ENCODE measurements around the gene KCNMA1.
A peak's percentile ranks its signal among the peaks of the same experiment; 100 is the strongest.

The KCNMA1 gene

DNA sequence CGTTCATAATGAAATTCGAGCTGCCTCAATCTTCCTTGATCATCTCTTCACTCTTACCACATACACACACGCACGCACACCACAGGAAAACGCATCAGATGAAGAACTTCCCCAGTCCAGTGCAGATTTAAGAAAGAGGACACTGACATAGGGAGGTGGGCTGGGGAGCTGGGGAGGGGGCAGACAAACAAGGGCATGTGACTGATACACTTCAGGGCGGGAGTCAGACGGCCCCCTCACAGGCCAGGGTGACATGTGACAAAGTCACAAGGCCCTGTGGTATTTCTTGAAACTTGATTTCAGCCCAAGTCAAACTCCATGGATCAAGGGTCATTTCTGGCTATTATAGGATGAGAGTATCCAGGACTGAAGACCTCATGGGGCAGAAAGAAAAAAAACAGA lies 82.6 kb downstream of the KCNMA1 start:
- H3K27ac ChIP-seq: peak overlapping the region in 9 of 11 experiments; percentile 18 to 96 (median 84); a peak in 17 of 22 replicates

GRCh38 chr10:77553966-77554365 lies 83.6 kb downstream of the KCNMA1 start:
- peak overlapping the region in 4 of 11 experiments; percentile 11 to 85 (median 50); a peak in 7 of 22 replicates for H3K9ac ChIP-seq
- H3K9me3 ChIP-seq (replicated peaks in 1 of 11): no peaks in the 10 kb centered on the region
- no peak overlapping the region for H3K4me3 ChIP-seq
- TF ChIP-seq Cebpa-rat (IDR thresholded peaks at IDR 0.05): no peak
- no peaks in the 10 kb centered on the region for H4K20me1 ChIP-seq
- peak overlapping the region; percentile 49 to 92 (median 76) for H3K4me2 ChIP-seq
- H3K27me3 ChIP-seq: no peaks in the 10 kb centered on the region
- peak overlapping the region in 9 of 11 experiments; percentile 30 to 96 (median 84); a peak in 17 of 22 replicates for H3K27ac ChIP-seq
- peaks cover 47 to 96% (median 76%) of the 10 kb centered on the region in 10 experiments for H3K4me1 ChIP-seq
- H3K36me3 ChIP-seq: no peaks in the 10 kb centered on the region

More for the DNA sequence above, 82.6 kb downstream of the KCNMA1 start:
- Histone ChIP-seq H4K20me1 (no peaks in the 10 kb centered on the region), H3K4me2 (peak overlapping the region; percentile 49 to 92 (median 76)), H3K9ac (peak overlapping the region in 6 of 11 experiments; percentile 27 to 85 (median 64); a peak in 11 of 22 replicates), H3K4me3 (no peak overlapping the region), H3K9me3 (replicated peaks in 1 of 11) (no peaks in the 10 kb centered on the region), H3K36me3 (no peaks in the 10 kb centered on the region), H3K27me3 (no peaks in the 10 kb centered on the region), H3K4me1 (peaks cover 45 to 86% (median 66%) of the 10 kb centered on the region in 10 experiments)
- TF ChIP-seq Cebpa-rat (IDR thresholded peaks at IDR 0.05): 0 out of 22 replicates have a peak, but pooled peaks of 1 of the 11 experiments have one; percentile 20

DNA sequence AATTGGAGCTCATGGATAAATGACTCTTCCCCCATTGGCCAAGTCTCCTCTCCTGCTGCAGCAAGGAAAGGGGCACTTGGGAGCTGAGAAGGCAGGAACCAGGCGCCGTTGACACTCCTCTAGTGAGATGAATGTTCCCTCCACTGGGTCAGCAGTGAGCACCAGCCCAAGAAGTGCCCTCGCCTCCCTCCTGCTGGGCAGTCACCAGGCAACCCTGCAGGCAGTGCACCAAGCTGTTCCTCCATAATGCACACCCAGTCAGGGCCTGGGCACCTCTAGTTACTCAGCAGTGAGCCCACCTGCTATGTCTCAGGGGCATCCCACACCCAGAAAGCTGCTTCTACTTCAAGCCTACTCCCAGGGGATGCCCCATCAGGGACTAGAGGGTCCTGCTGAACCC lies 84.3 kb downstream of the KCNMA1 start:
- H4K20me1 ChIP-seq: no peaks in the 10 kb centered on the region
- H3K9me3 ChIP-seq (replicated peaks in 1 of 11): no peaks in the 10 kb centered on the region
- peaks cover 47 to 100% (median 77%) of the 10 kb centered on the region in 10 experiments for H3K4me1 ChIP-seq
- H3K4me3 ChIP-seq: no peak overlapping the region
- H3K9ac ChIP-seq: peak overlapping the region in 6 of 11 experiments; percentile 12 to 85 (median 26); a peak in 5 of 22 replicates
- TF ChIP-seq Cebpa-rat (IDR thresholded peaks at IDR 0.05): no peak
- H3K27me3 ChIP-seq: no peaks in the 10 kb centered on the region
- H3K4me2 ChIP-seq: peak overlapping the region; percentile 43 to 92 (median 75); a peak in 21 of 22 replicates
- H3K36me3 ChIP-seq: no peaks in the 10 kb centered on the region
- peak overlapping the region in 9 of 11 experiments; percentile 30 to 96 (median 84); a peak in 17 of 22 replicates for H3K27ac ChIP-seq

DNA sequence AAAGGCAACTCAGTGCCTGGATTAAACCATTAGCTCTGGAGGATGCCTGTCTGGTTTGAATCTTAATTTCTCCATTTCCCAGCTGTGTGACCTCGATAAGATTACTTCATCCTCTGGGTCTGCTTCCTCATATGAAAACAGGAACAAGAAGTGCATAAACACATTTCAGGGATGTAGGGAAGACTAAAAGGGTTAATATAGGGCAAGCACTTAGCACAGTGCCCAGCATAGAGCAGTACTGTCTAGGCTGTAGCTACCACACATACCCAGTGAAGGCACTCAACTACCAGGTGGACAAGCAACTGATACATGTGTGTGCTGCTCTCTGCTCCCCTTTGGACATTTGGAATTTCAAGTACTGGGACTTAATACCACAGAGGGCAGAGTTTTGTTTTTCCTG lies 85.4 kb downstream of the KCNMA1 start:
- no peak overlapping the region for H3K4me3 ChIP-seq
- TF ChIP-seq Cebpa-rat (IDR thresholded peaks at IDR 0.05): peak in 6 of 11 experiments; percentile 47 to 73 (median 62); a peak in 7 of 22 replicates
- no peaks in the 10 kb centered on the region for H4K20me1 ChIP-seq
- no peaks in the 10 kb centered on the region for H3K36me3 ChIP-seq
- no peaks in the 10 kb centered on the region for H3K9me3 ChIP-seq (replicated peaks in 1 of 11)
- H3K27me3 ChIP-seq: no peaks in the 10 kb centered on the region
- peak overlapping the region in 8 of 11 experiments; percentile 27 to 85 (median 66); a peak in 15 of 22 replicates for H3K9ac ChIP-seq
- H3K27ac ChIP-seq: peak overlapping the region in 9 of 11 experiments; percentile 65 to 96 (median 84); a peak in 19 of 22 replicates
- peaks cover 47 to 94% (median 77%) of the 10 kb centered on the region in 10 experiments for H3K4me1 ChIP-seq
- peak overlapping the region; percentile 12 to 92 (median 79); a peak in 20 of 22 replicates for H3K4me2 ChIP-seq

DNA sequence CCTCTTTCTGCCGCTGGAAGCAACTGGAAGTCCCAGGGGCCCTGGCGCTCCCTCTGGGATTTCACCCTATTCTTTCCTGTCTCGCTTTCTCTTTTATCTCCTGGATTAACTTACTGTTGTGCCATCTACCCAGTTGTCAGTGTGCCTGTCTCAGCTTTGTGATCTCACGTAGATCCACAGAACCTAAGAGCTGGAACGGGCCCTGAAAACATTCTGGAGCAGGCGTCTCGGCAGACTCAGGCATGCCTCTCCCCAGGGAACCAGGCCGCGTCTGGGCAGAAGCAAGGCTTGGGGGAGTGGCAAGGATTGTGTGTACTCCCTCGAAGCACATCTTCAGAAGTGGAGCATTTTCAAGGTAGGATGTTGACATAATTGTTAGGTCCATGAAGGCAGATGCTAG lies 87.2 kb downstream of the KCNMA1 start:
- H4K20me1 ChIP-seq: no peaks in the 10 kb centered on the region
- H3K9me3 ChIP-seq (replicated peaks in 1 of 11): no peaks in the 10 kb centered on the region
- no peaks in the 10 kb centered on the region for H3K36me3 ChIP-seq
- peaks cover 43 to 84% (median 64%) of the 10 kb centered on the region in 10 experiments for H3K4me1 ChIP-seq
- peak overlapping the region in 9 of 11 experiments; percentile 30 to 96 (median 84); a peak in 16 of 22 replicates for H3K27ac ChIP-seq
- peak overlapping the region in 6 of 11 experiments; percentile 14 to 78 (median 18); a peak in 5 of 22 replicates for H3K9ac ChIP-seq
- no peak overlapping the region for H3K4me3 ChIP-seq
- no peaks in the 10 kb centered on the region for H3K27me3 ChIP-seq
- TF ChIP-seq Cebpa-rat (IDR thresholded peaks at IDR 0.05): no peak
- peak overlapping the region; percentile 50 to 92 (median 79) for H3K4me2 ChIP-seq

- Histone ChIP-seq H3K9ac (no peak overlapping the region), H3K4me2 (peak overlapping the region in 4 of 11 experiments; percentile 52 to 92 (median 83); a peak in 7 of 22 replicates), H3K27me3 (no peaks in the 10 kb centered on the region), H3K4me1 (peaks cover 32 to 82% (median 51%) of the 10 kb centered on the region in 10 experiments), H3K9me3 (replicated peaks in 1 of 11) (0 out of 22 replicates have a peak, but pooled peaks cover 0 to 2% (median 0%) of the 10 kb centered on the region in 11 experiments), H4K20me1 (no peaks in the 10 kb centered on the region), H3K4me3 (no peak overlapping the region), H3K27ac (peak overlapping the region in 1 of 11 experiments; percentile 32; a peak in 2 of 22 replicates), H3K36me3 (no peaks in the 10 kb centered on the region)
- TF ChIP-seq Cebpa-rat (IDR thresholded peaks at IDR 0.05): no peak
Measured at GRCh38 chr10:77548671-77549070, 88.9 kb downstream of the KCNMA1 start.

- Histone ChIP-seq H3K4me2 (peak overlapping the region in 2 of 11 experiments; percentile 84 to 92; a peak in 4 of 22 replicates), H3K4me1 (peaks cover 27 to 82% (median 46%) of the 10 kb centered on the region in 10 experiments), H3K9ac (no peak overlapping the region), H4K20me1 (no peaks in the 10 kb centered on the region), H3K27me3 (no peaks in the 10 kb centered on the region), H3K9me3 (replicated peaks in 1 of 11) (peaks cover 0 to 6% (median 2%) of the 10 kb centered on the region in 11 experiments; a peak in 10 of 22 replicates), H3K4me3 (no peak overlapping the region), H3K36me3 (no peaks in the 10 kb centered on the region), H3K27ac (no peak overlapping the region)
- no peak for TF ChIP-seq Cebpa-rat (IDR thresholded peaks at IDR 0.05)
Measured at GRCh38 chr10:77548157-77548556, 89.5 kb downstream of the KCNMA1 start.

DNA sequence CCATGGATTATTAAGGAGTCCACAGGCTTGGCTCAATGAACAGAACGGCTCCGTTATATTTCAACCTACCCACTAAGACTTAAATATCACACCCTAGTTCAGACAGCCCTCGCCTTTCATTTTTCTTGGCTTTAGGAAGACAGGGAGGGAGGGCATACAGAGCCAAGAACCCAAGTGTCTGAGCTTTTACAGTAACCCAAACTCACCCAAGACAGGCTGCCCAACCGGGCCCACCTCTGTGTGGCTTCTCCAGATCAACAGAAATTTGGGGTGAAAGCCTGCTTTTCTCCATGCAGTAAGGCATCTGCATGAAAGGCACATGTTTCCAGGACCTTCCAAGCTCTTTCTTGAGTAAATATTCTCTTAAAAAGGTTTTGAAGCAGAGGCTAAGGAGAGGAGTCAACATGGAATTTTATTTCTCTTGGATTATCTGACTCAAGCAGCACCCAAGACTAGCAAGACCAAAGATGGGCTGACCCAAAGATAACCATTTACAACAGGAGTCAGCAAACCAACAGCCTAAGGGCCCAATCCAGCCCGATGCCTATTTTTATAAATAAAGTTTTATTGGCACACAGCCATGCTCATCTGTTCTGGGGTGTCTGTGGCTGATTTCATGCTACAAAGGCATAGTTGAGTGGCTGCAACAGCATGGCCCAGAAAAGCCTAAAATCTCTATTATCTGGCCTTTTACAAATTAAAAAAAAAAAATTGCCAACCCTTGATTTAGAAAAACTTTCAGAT lies 90.1 kb downstream of the KCNMA1 start:
- Histone ChIP-seq H3K9me3 (replicated peaks in 1 of 11) (peaks cover 0 to 11% (median 8%) of the 10 kb centered on the region in 11 experiments; a peak in 11 of 22 replicates), H3K9ac (no peak overlapping the region), H3K4me3 (no peak overlapping the region), H3K4me1 (peaks cover 22 to 82% (median 40%) of the 10 kb centered on the region in 10 experiments), H3K27ac (no peak overlapping the region; a peak in 1 of 22 replicates), H3K4me2 (no peak overlapping the region), H4K20me1 (no peaks in the 10 kb centered on the region), H3K36me3 (no peaks in the 10 kb centered on the region), H3K27me3 (no peaks in the 10 kb centered on the region)
- no peak for TF ChIP-seq Cebpa-rat (IDR thresholded peaks at IDR 0.05)

DNA sequence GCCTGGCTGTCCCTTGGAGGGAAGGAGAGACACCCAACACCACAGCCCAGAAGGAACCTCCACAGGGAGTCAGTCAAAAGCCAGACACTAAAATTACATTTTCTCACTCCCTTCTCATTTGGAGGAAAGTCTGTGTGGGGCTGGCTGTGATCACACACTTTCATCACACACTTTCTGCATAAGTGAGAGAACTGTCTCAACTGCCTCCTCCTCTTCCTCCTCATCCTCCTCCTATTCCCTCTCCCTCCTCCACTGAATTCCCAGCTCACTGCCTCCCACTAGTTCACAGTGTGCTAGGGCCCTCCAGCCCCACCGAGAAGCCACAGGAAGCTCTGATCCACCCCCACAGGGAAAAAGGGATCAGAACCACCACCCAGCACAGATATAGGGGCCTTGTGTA lies 91.6 kb downstream of the KCNMA1 start:
- Histone ChIP-seq H3K27me3 (no peaks in the 10 kb centered on the region), H3K4me1 (peaks cover 22 to 82% (median 31%) of the 10 kb centered on the region in 10 experiments), H3K4me2 (peak overlapping the region in 1 of 11 experiments; percentile 30; a peak in 2 of 22 replicates), H4K20me1 (no peaks in the 10 kb centered on the region), H3K36me3 (no peaks in the 10 kb centered on the region), H3K9me3 (replicated peaks in 1 of 11) (peaks cover 0 to 24% (median 22%) of the 10 kb centered on the region in 11 experiments; a peak in 17 of 22 replicates), H3K9ac (no peak overlapping the region), H3K4me3 (no peak overlapping the region), H3K27ac (peak overlapping the region in 2 of 11 experiments; percentile 1 to 6; a peak in 1 of 22 replicates)
- TF ChIP-seq Cebpa-rat (IDR thresholded peaks at IDR 0.05): no peak

Data from BLaER1 treated with 17β-estradiol and CSF1 and Interleukin-3, amounts not matched to agents 10 nM and 100 nM (cell line).